SK-N-SH treated with all-trans-retinoic acid at 6 μM for 48 hours (cell line): ENCODE measurements around the gene TAPT1.

Experiments
- ATAC-seq: fragments of 200-7000 bp; cut with Tn5 transposase; 3 replicates; pipeline ENCODE4 v1.9.1; 2020; ENCODE audit warnings: mild to moderate bottlenecking, moderate library complexity
- ARNTL ChIP-seq: fragments of 450-650 bp; formaldehyde crosslinking; IDR thresholded peaks from 2 replicates; pipeline ENCODE4 v1.5.0; 2020; ENCODE audit warnings: low read depth, mild to moderate bottlenecking, moderate library complexity, borderline replicate concordance
- CREB5 ChIP-seq: fragments of 250-450 bp; sonication (Bioruptor Pico); IDR thresholded peaks from 2 replicates; pipeline ENCODE4 v1.5.1; 2020; ENCODE audit warnings: low read depth, mild to moderate bottlenecking, moderate library complexity
- CSDC2 ChIP-seq: fragments of 250-450 bp; sonication (Bioruptor Pico); IDR thresholded peaks from 2 replicates; pipeline ENCODE4 v1.5.0; 2020; ENCODE audit warnings: mild to moderate bottlenecking, moderate library complexity
- ESRRG ChIP-seq: fragments of 250-450 bp; sonication (Bioruptor Pico); IDR thresholded peaks from 2 replicates; pipeline ENCODE4 v1.6.1; 2021; ENCODE audit warnings: mild to moderate bottlenecking
- GLIS3 ChIP-seq: fragments of 250-450 bp; sonication (Bioruptor Pico); IDR thresholded peaks from 2 replicates; pipeline ENCODE4 v1.5.0; 2020; ENCODE audit warnings: mild to moderate bottlenecking, moderate library complexity
- ISL1 ChIP-seq: fragments of 250-450 bp; sonication (Bioruptor Pico); IDR thresholded peaks from 2 replicates; pipeline ENCODE4 v2.1.2; 2022; ENCODE audit warnings: mild to moderate bottlenecking, moderate library complexity
- OSR1 ChIP-seq: fragments of 250-450 bp; sonication (Bioruptor Pico); IDR thresholded peaks from 2 replicates; pipeline ENCODE4 v1.8.0; 2022; ENCODE audit warnings: moderate library complexity, mild to moderate bottlenecking, inconsistent platforms
- PATZ1 ChIP-seq: fragments of 250-450 bp; sonication (Bioruptor Pico); IDR thresholded peaks from 2 replicates; pipeline ENCODE4 v1.8.0; 2020; ENCODE audit warnings: mild to moderate bottlenecking, moderate library complexity, borderline replicate concordance
- POU6F1 ChIP-seq: fragments of 250-450 bp; sonication (Bioruptor Pico); IDR thresholded peaks from 2 replicates; pipeline ENCODE4 v1.8.0; 2021; ENCODE audit warnings: low read depth, mild to moderate bottlenecking, moderate library complexity, borderline replicate concordance
- PPARA ChIP-seq: fragments of 250-450 bp; sonication (Bioruptor Pico); IDR thresholded peaks from 2 replicates; pipeline ENCODE4 v1.5.0; 2020; ENCODE audit warnings: mild to moderate bottlenecking, borderline replicate concordance
- RARB ChIP-seq: fragments of 250-450 bp; sonication (Bioruptor Pico); IDR thresholded peaks from 2 replicates; pipeline ENCODE4 v1.8.0; 2021; ENCODE audit warnings: mild to moderate bottlenecking, moderate library complexity
- SNAI2 ChIP-seq: fragments of 250-450 bp; sonication (Bioruptor Pico); IDR thresholded peaks from 2 replicates; pipeline ENCODE4 v1.5.0; 2020; ENCODE audit warnings: mild to moderate bottlenecking, moderate library complexity
- TCF4 ChIP-seq: fragments of 250-450 bp; sonication (Bioruptor Pico); IDR thresholded peaks from 2 replicates; pipeline ENCODE4 v1.8.0; 2021; ENCODE audit warnings: mild to moderate bottlenecking, moderate library complexity, borderline replicate concordance
- TSHZ2 ChIP-seq: fragments of 250-450 bp; sonication (Bioruptor Pico); IDR thresholded peaks from 2 replicates; pipeline ENCODE4 v1.5.0; 2020; ENCODE audit warnings: mild to moderate bottlenecking, moderate library complexity
- ZC3H10 ChIP-seq: fragments of 250-450 bp; sonication (Bioruptor Pico); IDR thresholded peaks from 2 replicates; pipeline ENCODE4 v1.5.1; 2021; ENCODE audit warnings: mild to moderate bottlenecking, moderate library complexity
- ZFP3 ChIP-seq: fragments of 250-450 bp; sonication (Bioruptor Pico); IDR thresholded peaks from 2 replicates; pipeline ENCODE4 v1.5.0; 2020; ENCODE audit warnings: mild to moderate bottlenecking, moderate library complexity
- ZNF565 ChIP-seq: fragments of 450-650 bp; formaldehyde crosslinking; conservative IDR thresholded peaks from 2 replicates; pipeline ENCODE4 v1.5.0; 2020; ENCODE audit warnings: low read depth, mild to moderate bottlenecking, moderate library complexity
- ZNF70 ChIP-seq: fragments of 450-650 bp; formaldehyde crosslinking; IDR thresholded peaks from 2 replicates; pipeline ENCODE4 v1.5.0; 2020; ENCODE audit warnings: mild to moderate bottlenecking, moderate library complexity
- ZNF8 ChIP-seq: fragments of 450-650 bp; formaldehyde crosslinking; IDR thresholded peaks from 2 replicates; pipeline ENCODE4 v1.5.0; 2020; ENCODE audit warnings: mild to moderate bottlenecking, moderate library complexity
- TF ChIP-seq, protein P1 (sequence below): fragments of 250-450 bp; sonication (Bioruptor Pico); IDR thresholded peaks from 2 replicates; pipeline ENCODE4 v1.5.1; 2021; ENCODE audit warnings: mild to moderate bottlenecking, moderate library complexity

TAPT1 gene

GRCh38 chr4:16212138-16212782, 14.0 kb downstream of the TAPT1 start (continued):
- no peak for TF ChIP-seq TSHZ2 (CRISPR knock-in tag)
- no peak for TF ChIP-seq ARNTL (CRISPR knock-in tag)

DNA sequence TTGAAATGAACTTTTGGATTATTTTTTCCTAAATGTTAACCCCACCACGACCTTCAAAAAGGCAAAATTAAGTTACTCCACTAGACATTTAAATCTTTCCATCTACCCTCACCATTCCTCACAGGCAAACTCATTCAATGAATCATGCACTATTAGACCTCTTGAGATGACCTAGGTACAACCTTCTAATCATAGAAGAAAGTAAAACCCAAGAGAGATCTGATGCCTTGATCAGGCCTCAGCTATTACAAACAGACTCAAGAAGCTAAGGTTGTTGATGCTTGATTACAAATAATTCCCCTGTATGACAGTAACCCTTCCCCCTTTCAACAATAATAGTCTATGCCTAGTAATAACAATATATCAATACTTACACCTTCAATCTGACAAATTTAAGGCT, 18.9 kb downstream of the TAPT1 start:
- no peak for TF ChIP-seq ISL1 (CRISPR knock-in tag)
- TF ChIP-seq TCF4 (CRISPR knock-in tag): no peak
- no peak for TF ChIP-seq OSR1 (CRISPR knock-in tag)
- no peak for TF ChIP-seq ZNF8 (CRISPR knock-in tag)
- TF ChIP-seq POU6F1 (CRISPR knock-in tag): no peak
- TF ChIP-seq SNAI2: no peak
- TF ChIP-seq CREB5 (CRISPR knock-in tag): no peak
- TF ChIP-seq, protein P1, sequence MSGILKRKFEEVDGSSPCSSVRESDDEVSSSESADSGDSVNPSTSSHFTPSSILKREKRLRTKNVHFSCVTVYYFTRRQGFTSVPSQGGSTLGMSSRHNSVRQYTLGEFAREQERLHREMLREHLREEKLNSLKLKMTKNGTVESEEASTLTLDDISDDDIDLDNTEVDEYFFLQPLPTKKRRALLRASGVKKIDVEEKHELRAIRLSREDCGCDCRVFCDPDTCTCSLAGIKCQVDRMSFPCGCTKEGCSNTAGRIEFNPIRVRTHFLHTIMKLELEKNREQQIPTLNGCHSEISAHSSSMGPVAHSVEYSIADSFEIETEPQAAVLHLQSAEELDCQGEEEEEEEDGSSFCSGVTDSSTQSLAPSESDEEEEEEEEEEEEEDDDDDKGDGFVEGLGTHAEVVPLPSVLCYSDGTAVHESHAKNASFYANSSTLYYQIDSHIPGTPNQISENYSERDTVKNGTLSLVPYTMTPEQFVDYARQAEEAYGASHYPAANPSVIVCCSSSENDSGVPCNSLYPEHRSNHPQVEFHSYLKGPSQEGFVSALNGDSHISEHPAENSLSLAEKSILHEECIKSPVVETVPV (CRISPR knock-in tag): no peak
- no peak for TF ChIP-seq ESRRG (CRISPR knock-in tag)
- no peak for TF ChIP-seq CSDC2
- no peak for TF ChIP-seq GLIS3 (CRISPR knock-in tag)
- no peak for TF ChIP-seq ARNTL (CRISPR knock-in tag)
- no peak for TF ChIP-seq ZFP3 (CRISPR knock-in tag)
- ATAC-seq: no peak

- no peak for TF ChIP-seq POU6F1 (CRISPR knock-in tag)
- no peak for TF ChIP-seq RARB
- TF ChIP-seq CREB5 (CRISPR knock-in tag): no peak
- no peak for TF ChIP-seq ISL1 (CRISPR knock-in tag)
- no peak for TF ChIP-seq TCF4 (CRISPR knock-in tag)
- TF ChIP-seq ZNF70: no peak
- no peak for TF ChIP-seq GLIS3 (CRISPR knock-in tag)
- no peak for TF ChIP-seq ZNF565 (CRISPR knock-in tag)
- no peak for TF ChIP-seq OSR1 (CRISPR knock-in tag)
- TF ChIP-seq PATZ1 (CRISPR knock-in tag): no peak
- no peak for TF ChIP-seq ARNTL (CRISPR knock-in tag)
- no peak for TF ChIP-seq ZFP3 (CRISPR knock-in tag)
- no peak for TF ChIP-seq ZC3H10 (CRISPR knock-in tag)
- TF ChIP-seq ESRRG (CRISPR knock-in tag): no peak
- no peak for TF ChIP-seq PPARA (CRISPR knock-in tag)
Observed at GRCh38 chr4:16206848-16207247, 19.4 kb downstream of the TAPT1 start.

More at GRCh38 chr4:16206848-16207247, 19.4 kb downstream of the TAPT1 start:
- no peak for ATAC-seq
